GM21717 (cell line): ENCODE measurements around the gene ATP11B.
A peak's percentile ranks its signal among the peaks of the same experiment; 100 is the strongest.

Experiments used
- ATAC-seq: cut with Tn5 transposase; IDR thresholded peaks from one replicate; pipeline ENCODE4 v1.9.1; 2021; ENCODE audit warnings: mild to moderate bottlenecking, moderate library complexity; ENCODE audit not compliant: unreplicated experiment

Gene ATP11B

GRCh38 chr3:182908471-182908870 lies 115.2 kb downstream of the ATP11B start:
- ATAC-seq, result no peak

- no peak for ATAC-seq
Observed at GRCh38 chr3:182909318-182910040, 116.2 kb downstream of the ATP11B start.

GRCh38 chr3:182910936-182911781 lies 117.9 kb downstream of the ATP11B start:
- no peak for ATAC-seq

- no peak for ATAC-seq
Observed at GRCh38 chr3:182911782-182912111, 118.4 kb downstream of the ATP11B start.

GRCh38 chr3:182912474-182912873 lies 119.2 kb downstream of the ATP11B start:
- ATAC-seq, result no peak

- peak; percentile 89 for ATAC-seq
Observed at GRCh38 chr3:182913889-182914288, 120.6 kb downstream of the ATP11B start.

GRCh38 chr3:182914341-182914740 lies 121.0 kb downstream of the ATP11B start:
- peak; percentile 34 for ATAC-seq

GRCh38 chr3:182917134-182917533 lies 123.8 kb downstream of the ATP11B start:
- ATAC-seq, result no peak

GRCh38 chr3:182919866-182920357 lies 126.6 kb downstream of the ATP11B start:
- no peak for ATAC-seq

- ATAC-seq, result no peak
Observed at GRCh38 chr3:182920515-182921084, 127.3 kb downstream of the ATP11B start.

- no peak for ATAC-seq
Observed at GRCh38 chr3:182921665-182922355, 128.5 kb downstream of the ATP11B start.

GRCh38 chr3:182925330-182925943 lies 132.1 kb downstream of the ATP11B start:
- ATAC-seq, result peak; percentile 97

GRCh38 chr3:182925944-182926337 lies 132.6 kb downstream of the ATP11B start:
- peak; percentile 40 for ATAC-seq

GRCh38 chr3:182935803-182936202 lies 142.5 kb downstream of the ATP11B start:
- ATAC-seq, result no peak

- no peak for ATAC-seq
Observed at GRCh38 chr3:182936239-182936917, 143.1 kb downstream of the ATP11B start.

- ATAC-seq, result no peak
Observed at GRCh38 chr3:182936918-182937285, 143.6 kb downstream of the ATP11B start.

GRCh38 chr3:182937293-182938051 lies 144.2 kb downstream of the ATP11B start:
- peak; percentile 61 for ATAC-seq

- ATAC-seq, result no peak
Observed at GRCh38 chr3:182940266-182940808, 147.0 kb downstream of the ATP11B start.

- ATAC-seq, result no peak
Observed at GRCh38 chr3:182941719-182942118, 148.4 kb downstream of the ATP11B start.
